ENCODE data around the gene ATXN7L1.
A peak's percentile ranks its signal among the peaks of the same experiment; 100 is the strongest.
"Not testable (repeated sequence)": the region's sequence is repeated elsewhere in the genome, so short reads cannot be mapped to it uniquely, and the experiment has no call there.

The ATXN7L1 gene

DNA sequence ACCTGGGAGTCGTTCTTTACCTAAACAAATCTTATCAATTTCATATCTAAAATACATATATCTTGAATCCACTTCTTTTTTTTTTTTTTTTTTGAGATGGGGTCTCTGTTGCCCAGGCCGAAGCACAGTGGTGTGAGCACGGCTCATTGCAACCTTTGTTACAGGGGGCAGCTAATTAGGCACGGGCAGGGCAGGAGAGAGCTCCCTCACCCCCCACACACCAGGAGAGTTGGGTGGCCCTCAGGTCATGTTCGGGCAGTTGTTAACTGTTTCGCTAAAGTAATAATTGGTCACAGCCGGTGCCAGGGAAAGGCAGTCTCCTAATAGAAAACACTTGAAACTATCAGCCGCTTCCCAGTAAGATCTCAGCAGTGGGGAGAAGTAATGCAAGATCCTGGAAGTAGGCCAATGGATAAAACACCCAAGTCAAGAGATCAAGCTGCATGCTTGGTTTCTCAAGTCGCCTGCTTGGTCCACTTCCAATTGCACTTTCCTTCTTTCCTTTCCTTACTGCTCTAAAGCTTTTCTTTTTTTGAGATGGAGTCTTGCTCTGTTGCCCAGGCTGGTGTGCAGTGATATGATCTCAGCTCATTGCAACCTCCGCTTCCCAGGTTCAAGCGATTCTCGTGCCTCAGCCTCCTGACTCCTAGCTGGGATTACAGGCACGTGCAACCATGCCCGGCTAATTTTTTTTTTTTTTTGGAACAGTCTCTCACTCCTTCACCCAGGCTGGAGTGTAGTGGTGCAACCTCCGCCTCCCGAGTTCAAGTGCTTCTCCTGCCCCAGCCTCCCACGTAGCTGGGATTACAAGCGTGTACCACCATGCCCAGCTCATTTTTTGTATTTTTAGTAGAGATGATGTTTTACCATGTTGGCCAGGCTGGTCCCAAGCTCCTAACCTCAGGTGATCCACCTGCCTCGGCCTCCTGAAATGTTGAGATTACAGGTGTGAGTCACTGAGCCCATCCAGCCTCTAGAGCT is 273.8 kb downstream of the ATXN7L1 start:
- DNase-seq: no peak

DNA sequence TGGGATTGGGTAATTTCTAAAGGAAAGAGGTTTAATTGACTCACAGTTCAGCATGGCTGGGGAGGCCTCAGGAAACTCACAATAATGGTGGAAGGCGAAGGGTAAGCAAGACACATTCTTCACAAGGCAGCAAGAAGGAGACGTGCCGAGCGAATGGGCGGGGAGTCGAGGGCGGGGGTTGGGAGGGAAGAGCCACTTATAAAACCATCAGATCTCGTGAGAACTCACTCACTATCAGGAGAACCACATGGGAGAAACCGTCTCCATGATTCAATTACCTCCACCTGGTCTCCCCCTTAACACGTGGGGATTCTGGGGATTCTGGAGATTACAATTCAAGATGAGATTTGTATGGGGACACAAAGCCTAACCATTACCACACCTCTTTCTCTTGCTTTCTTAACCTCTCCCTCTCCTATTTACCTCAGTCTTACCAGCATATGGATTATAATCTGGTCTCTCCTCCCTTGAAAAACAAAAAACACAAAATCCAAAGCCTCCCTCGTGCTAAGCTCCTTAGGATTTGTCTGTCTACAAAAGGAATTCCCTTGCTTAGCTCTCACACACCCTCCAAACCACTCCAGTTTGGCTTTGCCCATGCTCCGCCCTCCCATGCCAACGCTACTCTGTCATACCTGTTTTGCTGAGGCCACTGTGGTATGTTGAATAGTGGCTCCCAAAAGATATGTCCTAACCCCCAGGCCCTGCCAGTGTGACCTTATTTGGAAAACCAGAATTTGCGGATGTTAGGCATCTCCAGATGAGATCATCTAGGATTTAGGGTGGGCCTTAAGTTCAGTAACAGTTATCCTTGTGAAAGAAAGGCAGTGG is 275.5 kb downstream of the ATXN7L1 start:
- DNase-seq: peak; percentile 94

DNA sequence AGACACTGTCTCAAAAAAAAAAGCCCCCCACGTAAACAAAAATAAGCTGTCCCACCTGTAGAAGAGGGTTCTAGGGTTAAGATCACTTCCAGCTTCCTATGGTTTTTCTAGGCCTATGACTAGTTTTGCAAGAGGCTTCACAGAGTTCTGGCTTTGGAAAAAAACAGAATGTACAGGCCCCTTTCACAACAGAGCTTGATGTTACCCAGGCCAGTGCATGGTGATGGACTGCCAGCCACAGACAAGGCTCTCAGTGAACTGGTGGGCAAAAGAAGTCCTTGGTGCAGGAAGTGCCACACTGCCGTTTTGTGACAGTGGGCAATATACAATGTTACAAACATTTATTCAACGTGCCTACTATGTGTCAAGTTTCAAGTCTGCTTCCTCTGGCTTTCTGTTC is 276.8 kb downstream of the ATXN7L1 start:
- no peak for DNase-seq

DNA sequence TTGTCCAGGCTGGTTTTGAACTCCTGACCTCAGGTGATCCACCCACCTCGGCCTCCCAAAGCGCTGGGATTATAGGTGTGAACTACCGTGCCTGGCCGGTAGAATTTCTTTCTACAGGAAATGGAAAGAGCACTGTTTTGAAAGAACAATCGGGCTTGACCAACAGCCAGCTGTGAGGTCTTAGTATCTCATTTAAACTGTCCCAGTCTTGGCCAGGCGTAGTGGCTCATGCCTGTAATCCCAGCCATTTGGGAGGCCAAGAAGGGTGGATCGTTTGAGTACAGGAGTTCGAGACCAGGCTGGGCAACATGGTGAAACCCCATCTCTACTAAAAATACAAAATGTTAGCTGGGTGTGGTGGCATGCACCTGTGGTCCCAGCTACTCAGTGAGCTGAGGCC is 277.3 kb downstream of the ATXN7L1 start:
- DNase-seq: not testable (repeated sequence)

DNA sequence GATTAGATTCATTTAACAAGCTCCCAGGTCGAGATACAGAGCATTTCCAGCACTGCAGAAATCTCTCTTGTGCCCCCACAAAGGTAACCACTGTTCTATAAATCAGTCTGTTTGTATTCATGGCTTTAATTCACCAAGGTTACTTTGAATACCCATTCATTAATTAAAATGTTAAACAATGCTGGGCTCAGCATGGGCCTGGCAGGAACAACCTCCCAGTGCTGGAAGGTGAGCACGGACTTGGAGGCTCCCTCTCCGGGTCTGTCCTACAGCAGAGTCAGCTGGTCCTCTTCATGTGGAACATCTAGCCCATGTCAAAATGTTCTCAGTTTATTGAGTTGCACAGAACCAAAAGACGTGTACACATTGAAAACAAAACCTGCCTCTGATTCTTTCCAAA is 279.5 kb downstream of the ATXN7L1 start:
- no peak for DNase-seq

DNA sequence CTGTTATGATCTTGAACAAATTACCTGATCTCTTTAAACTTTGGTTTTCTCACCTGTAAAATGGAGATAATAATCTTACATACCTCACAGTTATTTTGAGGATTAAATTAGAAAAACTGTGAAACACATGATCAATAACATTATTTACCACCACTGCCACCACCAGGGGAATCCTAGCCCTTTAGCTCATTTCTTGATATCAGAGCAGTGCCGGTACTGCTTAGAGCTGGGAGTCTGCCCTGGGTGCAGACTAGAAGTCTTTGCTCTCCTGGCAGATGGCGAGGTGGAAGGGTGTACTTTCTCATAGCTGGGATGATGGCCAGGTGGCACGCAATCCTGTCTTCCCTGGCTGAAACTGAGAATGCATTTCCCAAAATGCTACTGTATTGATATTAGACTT is 282.4 kb downstream of the ATXN7L1 start:
- peak; percentile 76 for DNase-seq

DNA sequence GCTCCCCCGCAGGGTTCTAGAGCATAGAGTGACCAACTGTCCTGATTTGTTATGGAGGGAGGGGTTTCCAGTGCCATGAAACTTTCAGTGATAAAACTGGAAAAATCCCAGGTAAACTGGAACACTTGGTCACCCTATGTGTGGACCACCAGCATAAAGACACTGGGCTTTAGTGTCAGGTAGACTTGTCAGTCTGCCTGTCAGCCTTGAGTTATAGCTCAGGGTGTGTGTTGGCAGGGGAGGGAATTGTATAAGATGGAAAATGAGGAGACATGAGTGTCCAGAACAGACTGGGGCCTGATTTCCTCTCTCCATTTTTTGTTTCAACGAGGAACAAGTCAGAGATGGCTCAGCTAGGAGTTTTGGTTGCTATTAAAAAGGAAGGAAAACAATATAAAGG is 284.9 kb downstream of the ATXN7L1 start:
- DNase-seq: no peak

DNA sequence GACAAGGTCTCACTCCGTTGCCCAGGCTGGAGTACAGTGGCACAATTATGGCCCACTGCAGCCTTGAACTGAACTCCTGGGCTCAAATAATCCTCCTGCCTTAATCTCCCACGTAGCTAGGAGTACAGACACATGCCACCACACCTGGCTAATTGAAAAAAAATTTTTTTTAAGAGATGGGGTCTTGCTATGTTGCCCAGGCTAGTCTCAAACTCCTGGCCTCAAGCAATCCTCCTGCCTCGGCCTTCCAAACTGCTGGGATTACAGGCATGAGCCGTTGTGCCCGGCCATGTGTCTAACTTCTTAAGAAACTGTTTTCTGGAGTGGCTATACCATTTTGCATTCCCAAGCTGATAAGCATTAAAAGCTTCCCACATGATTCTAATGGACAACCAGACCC is 285.6 kb downstream of the ATXN7L1 start:
- DNase-seq: no peak

DNA sequence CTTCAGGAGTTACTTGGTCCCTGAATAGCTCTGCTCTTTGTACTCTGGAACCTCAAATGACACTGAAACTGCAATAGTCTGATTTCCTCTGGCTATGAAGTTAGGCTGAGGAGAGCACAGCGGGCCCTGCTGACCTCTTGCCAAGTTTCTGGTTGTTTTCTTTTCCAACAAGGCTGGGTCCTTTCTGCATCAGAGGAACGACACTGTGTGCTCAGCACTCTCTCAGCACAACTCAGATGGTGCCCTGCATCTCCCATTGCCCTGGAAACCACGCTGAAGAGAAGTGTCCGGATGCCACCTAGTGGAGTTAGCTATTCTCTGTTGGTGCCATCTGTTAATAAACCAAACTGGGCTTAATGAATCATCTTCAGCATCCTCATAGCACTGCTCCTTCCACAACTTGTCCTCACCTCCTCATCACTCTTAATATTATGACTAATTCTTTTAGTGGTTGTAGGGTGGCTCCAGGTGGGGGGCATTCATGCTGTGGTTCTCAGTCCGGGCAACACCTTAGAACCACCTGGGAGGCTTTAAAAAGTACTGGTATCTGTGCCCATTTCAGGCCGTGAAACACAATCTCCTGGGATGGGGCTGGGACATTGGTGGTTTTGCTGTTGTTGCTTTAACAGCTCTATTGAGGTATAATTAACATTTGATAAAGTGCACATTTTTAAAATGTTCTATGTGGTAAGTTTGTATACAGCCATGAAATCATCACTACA is 286.9 kb downstream of the ATXN7L1 start:
- DNase-seq: peak; percentile 81

DNA sequence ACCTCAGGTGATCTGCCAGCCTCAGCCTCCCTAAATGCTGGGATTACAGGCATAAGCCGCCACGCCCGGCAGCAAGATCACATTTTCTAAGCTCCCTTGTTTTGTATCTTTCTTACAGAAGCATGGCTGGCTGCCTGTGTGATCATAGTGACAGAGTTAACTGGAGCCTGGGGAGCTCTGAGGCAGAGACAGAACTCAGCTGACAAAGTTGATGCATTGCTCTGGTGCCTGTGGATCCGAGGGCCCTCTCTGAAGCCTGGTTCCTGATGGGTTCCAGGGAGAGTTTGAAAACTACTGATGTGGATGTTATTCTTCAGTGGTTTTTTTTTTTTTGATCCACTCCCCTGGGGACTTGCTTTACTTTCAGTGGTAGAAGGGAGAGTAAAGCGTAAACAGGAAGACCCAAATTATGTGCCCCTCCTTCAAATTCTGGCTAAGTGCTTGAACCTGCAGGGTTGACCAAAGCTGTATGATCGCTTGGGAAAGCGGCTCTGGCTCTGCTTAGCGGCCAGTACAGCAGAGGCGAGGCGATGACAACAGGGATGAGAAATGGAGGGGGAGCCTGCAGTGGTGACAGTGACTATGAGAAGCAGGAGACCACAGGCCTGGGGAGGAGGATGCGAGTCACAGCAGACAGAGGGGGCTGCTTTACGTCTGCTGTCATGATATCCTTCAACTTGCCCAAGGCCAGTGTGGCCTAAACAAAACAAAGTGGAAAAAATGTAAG is 288.3 kb downstream of the ATXN7L1 start:
- DNase-seq: no peak

DNA sequence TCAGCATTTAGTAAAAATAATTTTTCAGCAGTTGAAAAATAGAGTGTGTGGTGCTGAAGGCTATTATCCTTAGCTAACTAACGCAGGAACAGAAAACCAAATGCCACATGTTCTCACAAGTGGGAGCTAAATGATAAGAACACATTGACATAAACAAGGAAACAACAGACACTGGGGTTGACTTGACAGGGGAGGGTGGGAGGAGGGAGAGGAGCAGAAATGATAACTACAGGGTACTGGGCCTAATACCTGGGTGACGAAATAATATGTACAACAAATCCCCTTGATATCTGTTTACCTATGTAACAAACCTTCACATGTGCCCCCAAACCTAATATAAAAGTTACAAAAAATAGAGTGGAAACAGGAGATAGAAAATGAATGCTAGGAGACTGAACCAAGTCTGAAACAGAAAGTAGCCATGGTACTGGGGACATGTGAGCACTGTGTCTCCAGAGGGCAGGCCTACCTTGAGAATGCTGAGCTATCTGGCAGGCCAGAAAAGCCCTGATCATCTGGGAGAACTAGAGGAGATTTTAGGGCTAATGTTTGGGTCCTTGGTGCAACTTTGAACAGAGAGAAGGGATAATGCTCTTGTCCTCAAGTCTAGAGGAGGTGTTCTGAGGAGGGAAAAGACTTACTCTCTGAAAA is 290.4 kb downstream of the ATXN7L1 start:
- no peak for DNase-seq

DNA sequence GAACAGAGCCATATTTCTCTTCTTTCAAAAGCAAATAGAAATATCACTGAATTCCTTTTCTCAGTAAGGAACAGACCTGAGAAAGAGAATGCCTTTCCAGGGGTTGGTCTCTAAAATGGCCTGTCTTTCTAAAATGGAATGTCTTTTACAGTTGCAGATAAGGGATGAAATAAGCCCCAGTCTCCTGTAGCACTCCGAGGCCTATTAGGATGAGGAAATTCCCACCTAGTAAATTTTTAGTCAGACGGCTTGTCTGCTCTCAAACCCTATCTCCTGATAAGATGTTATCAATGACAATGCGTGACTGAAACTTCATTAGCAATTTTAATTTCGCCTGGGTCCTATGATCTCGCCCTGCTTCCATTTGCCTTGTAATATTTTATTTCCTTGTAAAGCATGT is 292.2 kb downstream of the ATXN7L1 start:
- DNase-seq: no peak

DNA sequence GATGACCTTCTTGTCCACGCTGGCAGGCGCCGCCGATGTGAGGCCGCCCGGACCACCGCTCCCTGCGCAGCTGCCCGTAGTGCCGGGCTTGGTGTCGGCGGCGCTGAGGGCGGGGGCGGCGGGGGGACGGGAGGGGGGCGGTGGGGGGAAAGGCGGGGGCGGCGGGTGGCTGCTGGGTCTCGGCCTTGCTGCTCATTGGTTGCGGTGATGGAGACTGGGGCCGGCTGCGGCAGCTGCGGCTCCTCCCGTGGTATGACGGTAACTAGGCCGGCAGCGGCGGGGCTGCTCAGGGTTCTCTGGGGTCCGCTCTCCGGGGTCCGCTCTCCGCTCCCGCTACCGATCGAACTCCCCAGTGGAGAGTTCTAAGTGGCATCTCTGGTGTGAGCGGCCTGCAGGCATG is 293.3 kb downstream of the ATXN7L1 start:
- no peak for DNase-seq

DNA sequence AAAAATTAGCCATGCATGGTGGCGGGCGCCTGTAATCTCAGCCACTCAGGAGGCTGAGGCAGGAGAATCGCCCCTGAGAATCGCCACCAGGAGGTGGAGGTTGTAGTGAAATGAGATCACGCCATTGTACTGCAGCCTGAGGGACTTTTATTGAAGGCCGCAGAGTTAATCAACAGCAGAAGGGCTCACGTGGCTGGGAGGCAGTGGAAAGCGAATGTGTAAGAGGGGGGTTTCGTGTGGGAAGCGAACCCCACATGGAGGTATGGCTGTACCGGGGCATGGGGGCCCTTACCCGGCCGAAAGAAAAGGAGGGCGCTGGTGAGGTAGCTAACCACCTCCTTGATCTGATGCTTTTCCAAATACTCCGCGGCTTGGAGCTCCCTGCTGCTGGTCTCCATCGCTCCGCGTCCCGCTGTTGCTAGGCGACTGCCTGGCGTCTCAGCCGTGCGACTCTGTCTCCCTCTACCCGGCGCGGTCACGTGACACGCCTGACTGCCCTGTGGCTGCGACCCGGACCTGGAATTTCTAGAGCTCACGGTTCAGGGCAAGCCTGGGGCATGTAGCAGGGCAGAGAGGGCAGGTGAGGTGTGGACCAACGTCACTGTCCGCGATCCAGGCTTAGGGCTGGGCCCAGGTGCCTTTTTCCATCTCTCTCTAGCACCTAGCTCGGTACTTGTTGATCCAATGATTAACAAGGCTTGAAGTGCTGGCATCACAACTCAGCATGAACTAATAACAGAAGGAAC is 295.2 kb downstream of the ATXN7L1 start, which contains the start of gene EFCAB10:
Gene EFCAB10 (minus strand): TSS at position 428 of the 746 bp plus-strand sequence. CDS start 30 bp downstream, at position 398.
- peak; percentile 58 for DNase-seq

DNA sequence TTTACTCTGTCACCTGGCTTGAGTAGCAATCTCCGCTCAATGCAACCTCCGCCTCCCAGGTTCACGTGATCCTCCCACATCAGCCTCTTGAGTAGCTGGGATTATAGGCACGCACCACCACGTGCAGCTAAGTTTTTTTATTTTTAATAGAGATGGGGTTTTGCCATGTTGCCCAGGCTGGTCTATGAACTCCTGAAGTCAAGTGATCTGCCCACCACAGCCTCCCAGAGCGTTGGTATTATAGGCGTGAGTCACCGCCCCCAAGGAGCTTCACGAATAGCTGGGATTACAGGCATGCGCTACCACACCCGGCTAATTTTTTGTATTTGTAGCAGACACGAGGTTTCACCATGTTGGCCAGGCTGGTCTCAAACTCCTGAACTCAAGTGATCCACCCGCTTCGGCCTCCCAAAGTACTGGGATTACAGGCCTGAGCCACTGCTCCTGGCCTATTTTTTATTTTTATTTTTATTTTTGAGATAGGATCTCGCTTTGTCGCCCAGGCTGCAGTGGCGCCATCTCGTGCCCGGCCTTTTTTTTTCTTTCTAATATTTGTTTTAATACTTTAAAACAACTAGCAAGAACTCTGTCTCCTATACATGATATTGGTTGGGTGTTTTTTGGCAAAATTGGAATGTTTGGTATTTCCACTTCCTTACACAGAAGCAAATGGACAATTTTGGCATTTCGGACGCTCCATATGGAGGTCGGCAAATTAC is 296.2 kb downstream of the ATXN7L1 start:
- DNase-seq: no peak

DNA sequence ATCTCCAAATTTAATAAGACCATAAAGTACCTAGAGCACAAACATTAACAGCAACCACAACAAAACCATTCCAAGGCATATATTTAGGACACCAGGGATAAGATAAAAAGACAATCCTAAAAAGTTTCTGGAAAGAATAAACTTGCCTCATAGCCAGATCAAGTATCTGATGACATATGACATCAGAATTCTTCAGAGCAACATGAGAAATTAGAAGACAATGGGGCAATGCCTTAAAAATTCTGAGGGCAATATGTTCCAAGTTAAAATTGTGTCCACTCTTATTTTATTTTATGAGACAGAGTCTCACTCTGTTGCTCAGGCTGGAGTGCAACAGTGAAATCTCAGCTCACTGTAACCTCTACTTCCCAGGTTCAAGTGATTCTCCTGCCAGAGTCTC is 297.9 kb downstream of the ATXN7L1 start:
- DNase-seq: no peak

DNA sequence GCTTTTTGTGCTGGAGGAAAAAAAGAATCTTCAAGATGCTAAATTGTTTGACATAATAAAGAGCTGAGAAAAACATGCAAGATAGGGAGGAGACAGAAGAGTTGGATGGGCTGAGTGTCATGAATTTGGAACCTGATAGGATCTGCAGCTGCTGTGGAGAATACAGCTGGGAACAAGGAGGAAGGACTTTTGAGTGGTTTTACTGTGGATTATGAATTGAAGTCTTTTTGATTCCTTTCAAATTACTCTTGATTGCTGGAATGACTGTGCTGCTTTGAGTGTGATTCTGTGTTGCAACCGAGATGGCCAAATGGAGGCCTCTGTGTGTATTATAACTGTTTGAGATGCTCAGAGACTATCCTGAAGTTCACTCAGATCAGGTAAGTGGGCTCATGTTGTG is 299.1 kb downstream of the ATXN7L1 start:
- DNase-seq: no peak

DNA sequence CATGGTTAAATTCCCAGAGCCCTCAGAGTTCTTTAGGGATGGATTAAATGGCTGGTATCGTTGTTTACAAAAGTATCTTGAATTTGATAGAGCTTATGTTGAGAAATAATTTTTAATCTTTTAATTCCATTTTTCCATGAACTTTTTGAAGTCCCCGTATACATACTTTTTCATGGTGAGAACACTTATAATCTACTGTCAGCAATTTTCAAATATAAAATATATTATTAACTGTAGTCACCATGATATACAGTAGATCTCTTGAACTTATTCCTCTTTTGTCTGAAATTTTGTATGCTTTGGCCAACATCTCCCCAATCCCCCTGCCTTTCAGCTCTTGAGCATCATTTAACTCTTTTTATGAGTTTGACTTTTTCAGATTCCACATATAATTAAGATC is 304.5 kb downstream of the ATXN7L1 start:
- DNase-seq: no peak

DNA sequence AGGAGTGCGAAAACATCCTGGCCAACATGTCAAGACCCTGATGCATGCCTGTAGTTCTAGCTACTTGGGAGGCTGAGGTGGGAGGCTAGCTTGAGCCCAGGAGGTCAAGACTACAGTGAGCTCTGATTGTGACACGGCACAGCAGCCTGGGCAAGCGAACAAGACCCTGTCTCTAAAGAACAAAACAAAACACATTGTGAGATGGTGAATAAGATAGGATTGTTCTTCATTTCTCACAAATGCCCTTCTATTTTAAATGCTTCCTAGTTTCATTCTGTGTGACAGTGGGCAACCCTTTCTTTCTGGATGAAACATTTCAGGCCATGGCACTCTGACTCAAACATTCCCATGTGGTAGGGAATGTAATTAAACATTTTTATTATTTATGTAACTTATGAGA is 308.6 kb downstream of the ATXN7L1 start:
- DNase-seq: no peak

DNA sequence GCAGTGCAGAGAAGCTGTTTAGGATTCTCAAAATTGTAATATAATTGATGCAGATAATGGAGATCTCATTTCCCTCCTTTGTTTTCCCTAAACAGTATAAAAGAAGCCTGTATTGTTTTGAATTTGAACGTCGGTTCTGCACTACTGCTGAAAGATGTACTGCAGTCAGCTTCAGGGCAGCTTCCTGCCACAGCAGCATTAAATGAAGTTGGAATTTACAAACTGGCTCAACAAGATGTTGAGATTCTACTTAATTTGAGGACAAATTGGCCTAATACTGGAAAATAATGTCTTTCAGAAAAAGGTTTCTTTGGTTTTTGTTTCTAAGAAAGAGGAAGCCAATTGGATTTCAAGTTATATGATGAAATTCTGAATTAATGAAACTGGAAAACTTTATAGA is 309.4 kb downstream of the ATXN7L1 start:
- no peak for DNase-seq

Measured in NCI-H82 (cell line).